GM08714 (cell line): ENCODE results near the gene TMEM38A.
"Not testable (repeated sequence)": the region's sequence is repeated elsewhere in the genome, so short reads cannot be mapped to it uniquely, and the experiment has no call there.

Source experiments
- H3K4me3 ChIP-seq: fragments of 200-500 bp; sonication (Bioruptor generic); 2 replicates; pipeline ENCODE4 v1.5.1; 2014; ENCODE audit warnings: mild to moderate bottlenecking, low read length, inconsistent platforms
- ZNF274 ChIP-seq: IDR thresholded peaks from 2 replicates; pipeline ENCODE4 v1.6.1; 2012; ENCODE audit warnings: mild to moderate bottlenecking, low read depth, low read length

TMEM38A gene

DNA sequence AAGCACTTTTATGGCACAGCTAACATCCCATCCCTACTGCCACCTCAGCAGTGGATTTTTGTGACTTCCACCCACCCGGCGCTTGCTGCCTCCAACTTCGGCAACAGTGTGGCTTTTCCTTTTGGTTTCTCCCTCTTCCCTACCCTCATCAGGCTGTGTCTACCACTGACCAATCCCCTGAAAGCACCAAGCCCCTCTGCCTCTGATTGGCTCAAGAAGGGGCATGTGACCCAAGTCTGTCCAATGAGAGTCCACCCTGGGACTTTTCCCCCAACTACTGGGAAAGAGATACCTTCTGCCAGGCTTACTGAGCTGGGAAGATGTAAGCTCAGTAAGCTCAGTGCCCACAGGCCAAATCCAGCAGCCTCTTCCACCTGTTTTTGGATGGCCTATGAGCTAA lies 6.8 kb upstream of the TMEM38A start:
- TF ChIP-seq ZNF274, result no peak
- no peak overlapping the region for H3K4me3 ChIP-seq

DNA sequence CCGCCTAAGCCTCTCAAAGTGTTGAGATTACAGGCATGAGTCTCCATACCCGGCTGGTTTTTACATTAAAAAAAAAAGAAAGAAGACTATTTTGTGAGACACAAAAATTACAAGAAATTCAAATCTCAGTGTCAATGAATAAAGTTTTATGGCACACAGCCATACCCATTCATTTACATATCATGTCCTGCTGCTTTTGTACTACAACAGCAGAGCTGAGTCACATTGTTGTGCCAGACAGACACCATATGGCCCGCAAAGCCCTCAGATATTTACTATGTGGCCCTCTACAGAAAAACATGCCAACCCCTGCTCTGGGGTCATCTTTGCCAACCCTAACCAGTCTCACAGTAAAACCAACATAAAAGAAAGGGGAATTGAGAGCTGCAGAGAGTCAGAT lies 6.3 kb upstream of the TMEM38A start:
- H3K4me3 ChIP-seq, result no peak overlapping the region
- no peak for TF ChIP-seq ZNF274

DNA sequence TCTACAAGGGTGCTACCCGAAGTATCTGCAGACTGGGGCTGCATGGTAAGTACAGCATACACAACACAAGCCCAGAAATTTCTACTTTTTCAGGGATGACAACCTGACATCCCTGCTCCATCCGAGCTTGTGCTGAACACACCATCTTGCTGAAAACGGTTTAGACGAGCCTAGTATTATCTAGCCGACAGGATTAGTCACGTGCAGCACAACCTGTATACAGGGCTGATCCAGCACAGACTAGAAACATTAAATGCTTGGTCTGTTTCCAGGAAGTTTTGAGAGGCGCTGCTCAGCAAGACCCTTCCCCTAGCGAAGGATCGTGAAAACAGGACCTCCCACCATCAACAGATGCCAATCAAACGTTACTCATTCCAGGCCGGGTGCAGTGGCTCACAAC lies 5.2 kb upstream of the TMEM38A start:
- TF ChIP-seq ZNF274, result no peak
- H3K4me3 ChIP-seq, result no peak overlapping the region

- no peak for TF ChIP-seq ZNF274
- no peak overlapping the region for H3K4me3 ChIP-seq
These were observed 3.6 kb upstream of the TMEM38A start for GRCh38 chr19:16657384-16657783.

GRCh38 chr19:16659464-16659831 lies 1.5 kb upstream of the TMEM38A start:
- no peak for TF ChIP-seq ZNF274
- H3K4me3 ChIP-seq, result peak overlapping the region; percentile 74

GRCh38 chr19:16659832-16660708 lies 869 bp upstream of the TMEM38A start, which contains the start of gene SMIM7:
Gene SMIM7 (minus strand): TSS chr19:16660144. CDS start chr19:16660110, 34 bp downstream.
- peak within 1 kb of the TSS; percentile 74 for H3K4me3 ChIP-seq
- no peak for TF ChIP-seq ZNF274

- TF ChIP-seq ZNF274, result no peak
- peak overlapping the region; percentile 73 for H3K4me3 ChIP-seq
These were observed 618 bp downstream of the TMEM38A start for GRCh38 chr19:16661480-16662034.

GRCh38 chr19:16668176-16668575 lies 7.2 kb downstream of the TMEM38A start:
- no peak for TF ChIP-seq ZNF274
- no peak overlapping the region for H3K4me3 ChIP-seq

DNA sequence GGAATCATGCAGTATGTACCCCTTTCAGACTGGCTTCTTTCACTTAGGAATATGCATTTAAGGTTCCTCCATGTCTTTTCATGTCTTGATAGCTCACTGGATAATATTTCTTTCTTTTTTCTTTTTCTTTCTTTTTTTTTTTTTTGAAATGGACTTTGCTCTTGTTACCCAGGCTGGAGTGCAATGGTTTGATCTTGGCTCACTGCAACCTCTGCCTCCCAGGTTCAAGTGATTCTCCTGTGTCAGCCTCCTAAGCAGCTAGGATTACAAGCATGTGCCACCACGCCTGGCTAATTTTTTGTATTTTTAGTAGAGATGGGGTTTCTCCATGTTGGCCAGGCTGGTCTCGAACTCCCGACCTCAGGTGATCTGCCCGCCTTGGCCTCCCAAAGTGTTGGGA lies 7.8 kb downstream of the TMEM38A start:
- H3K4me3 ChIP-seq, result not testable (repeated sequence)

GRCh38 chr19:16670291-16670690 lies 9.4 kb downstream of the TMEM38A start:
- no peak for TF ChIP-seq ZNF274
- H3K4me3 ChIP-seq, result no peak overlapping the region

GRCh38 chr19:16671652-16672274 lies 10.8 kb downstream of the TMEM38A start:
- no peak overlapping the region for H3K4me3 ChIP-seq
- TF ChIP-seq ZNF274, result no peak

GRCh38 chr19:16673231-16673630 lies 12.3 kb downstream of the TMEM38A start:
- no peak overlapping the region for H3K4me3 ChIP-seq
- TF ChIP-seq ZNF274, result no peak

- not testable (repeated sequence) for H3K4me3 ChIP-seq
These were observed 12.9 kb downstream of the TMEM38A start for GRCh38 chr19:16673839-16674238.

DNA sequence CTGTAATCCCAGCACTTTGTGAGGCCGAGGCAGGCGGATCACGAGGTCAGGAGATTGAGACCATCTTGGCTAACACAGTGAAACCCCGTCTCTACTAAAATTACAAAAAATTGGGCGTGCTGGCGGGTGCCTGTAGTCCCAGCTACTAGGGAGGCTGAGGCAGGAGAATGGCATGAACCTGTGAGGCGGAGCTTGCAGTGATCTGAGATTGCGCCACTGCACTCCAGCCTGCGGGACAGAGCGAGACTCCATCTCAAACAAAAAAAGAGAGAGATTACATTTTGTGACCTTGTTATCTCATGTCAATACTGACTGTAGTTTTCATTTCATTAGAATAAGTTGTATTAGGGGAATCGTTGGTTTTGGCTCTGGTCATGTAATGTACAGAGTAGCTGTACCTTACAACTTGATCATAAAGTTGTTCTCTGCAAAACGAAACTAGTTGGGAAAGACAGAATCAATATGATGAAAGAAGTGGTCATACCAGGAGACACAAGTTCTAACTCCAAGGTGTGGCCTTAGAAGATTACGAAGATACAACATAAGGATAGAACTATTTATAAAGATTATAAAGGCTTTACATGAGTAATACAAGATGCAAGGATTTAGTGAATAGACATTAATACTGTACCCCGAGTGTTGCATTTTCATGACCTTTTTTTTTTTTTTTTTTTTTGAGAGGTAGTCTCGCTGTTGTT lies 15.3 kb downstream of the TMEM38A start:
- TF ChIP-seq ZNF274, result no peak
- H3K4me3 ChIP-seq, result no peak overlapping the region

DNA sequence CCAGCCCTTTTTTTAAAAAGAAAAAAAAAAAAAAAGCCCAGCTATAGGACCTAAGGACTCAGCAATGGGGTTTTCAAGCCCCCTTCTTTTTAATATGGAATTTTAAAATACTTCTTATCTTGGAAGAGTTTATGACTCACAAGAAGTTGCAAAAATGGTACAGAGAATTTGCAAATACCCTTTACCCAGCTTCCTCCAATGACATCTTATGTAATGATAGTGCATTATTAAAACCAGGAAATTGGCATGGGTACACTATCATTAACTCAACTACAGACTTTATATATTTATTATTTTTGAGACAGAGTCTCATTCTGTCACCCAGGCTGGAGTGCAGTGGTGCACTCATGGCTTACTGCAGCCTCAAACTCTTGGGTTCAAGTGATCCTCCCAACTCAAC lies 16.1 kb downstream of the TMEM38A start:
- no peak for TF ChIP-seq ZNF274

DNA sequence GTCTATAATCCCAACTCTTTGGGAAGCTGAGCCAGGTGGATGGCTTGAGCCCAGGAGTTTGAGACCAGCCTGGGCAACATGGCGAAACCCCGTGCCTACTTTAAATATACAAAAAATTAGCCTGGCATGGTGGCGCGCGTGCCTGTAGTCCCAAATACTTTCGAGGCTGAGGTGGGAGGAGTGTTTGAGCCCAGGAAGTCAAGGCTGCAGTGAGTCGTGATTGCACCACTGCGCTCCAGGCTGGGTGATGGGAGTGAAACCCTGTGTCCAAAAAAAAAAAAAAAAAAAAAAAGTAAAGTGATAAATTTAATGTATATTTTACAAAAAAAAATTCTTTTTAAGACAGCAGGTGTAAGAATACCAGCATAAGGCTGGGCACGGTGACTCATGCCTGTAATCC lies 17.6 kb downstream of the TMEM38A start:
- no peak for TF ChIP-seq ZNF274
- H3K4me3 ChIP-seq, result no peak overlapping the region

More for the DNA sequence above, 16.1 kb downstream of the TMEM38A start:
- no peak overlapping the region for H3K4me3 ChIP-seq
